Measurements from ENCODE around the gene PTPN23. TPM values are rescaled to one million over a fixed set of nuclear protein-coding genes. Genes with fewer than 3 reads are reported as not detected.

Gene PTPN23
- 1 to 10 TPM in 5 of 6 donors, under 1 TPM in 1; 0.60 to 6.3 (median 4.2) TPM for polyA plus RNA-seq (ENCODE audit: low read depth in 6 of 6)

DNA sequence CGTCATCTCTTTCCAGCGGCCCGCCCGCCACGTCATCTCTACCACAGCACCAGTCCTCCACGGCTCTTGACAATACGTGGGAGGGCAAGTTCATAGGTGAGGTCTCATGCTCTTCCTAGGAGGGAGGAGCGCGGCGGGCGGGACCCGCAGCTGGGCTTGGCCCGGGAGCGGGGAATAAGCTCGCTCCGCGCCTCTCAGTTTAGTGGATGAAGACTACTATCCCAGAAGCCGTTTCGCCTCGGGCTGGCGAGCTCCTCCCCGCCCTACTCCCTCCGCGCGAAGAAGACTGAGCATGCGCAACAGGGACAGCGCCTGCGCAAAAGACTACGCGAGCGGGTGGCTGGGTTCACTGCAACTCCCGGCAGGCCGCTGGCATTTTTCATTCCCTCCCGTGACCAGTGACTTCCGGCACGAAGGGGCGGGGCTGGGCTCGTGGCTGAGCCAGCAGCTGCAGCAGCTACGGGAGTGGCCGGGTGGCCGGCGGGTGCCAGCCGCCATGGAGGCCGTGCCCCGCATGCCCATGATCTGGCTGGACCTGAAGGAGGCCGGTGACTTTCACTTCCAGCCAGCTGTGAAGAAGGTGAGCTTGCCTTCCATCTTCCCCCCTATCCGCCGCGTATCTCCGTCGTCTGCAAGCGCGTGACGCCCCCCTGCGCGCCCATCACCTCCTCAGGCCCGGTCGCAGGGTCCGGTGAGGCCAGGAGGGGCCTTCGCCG is at the start of gene PTPN23:
Gene PTPN23 (plus strand): TSS at position 421 of the 716 bp plus-strand sequence. CDS start 76 bp downstream, at position 497.
- no peaks in the 10 kb centered on the region for H3K9me3 Mint-ChIP-seq
- ATAC-seq (ENCODE audit: low read depth in 2 of 2) = peak; percentile 73 to 77
- no peaks in the 10 kb centered on the region for H3K27me3 Mint-ChIP-seq
- H3K36me3 Mint-ChIP-seq = no peaks in the 10 kb centered on the region
- H3K4me1 Mint-ChIP-seq = peaks cover 43 to 63% (median 52%) of the 10 kb centered on the region in 3 donors
- peak; percentile 98 for DNase-seq
- peak within 1 kb of the TSS; percentile 90 to 100 (median 98) for H3K4me3 Mint-ChIP-seq
- H3K27ac Mint-ChIP-seq = peak within 1 kb of the TSS; percentile 98 to 100 (median 100)

- Mint-ChIP-seq H3K4me1 (peaks cover 0 to 5% (median 0%) of the 10 kb centered on the region in 3 donors), H3K27me3 (no peaks in the 10 kb centered on the region), H3K9me3 (no peaks in the 10 kb centered on the region), H3K4me3 (no peak overlapping the region), H3K36me3 (peaks cover 37 to 67% of the 10 kb centered on the region in 2 donors), H3K27ac (no peak overlapping the region)
- DNase-seq = no peak
- ATAC-seq (ENCODE audit: low read depth in 2 of 2) = no peak
Measured at GRCh38 chr3:47333907-47334306, 46.9 kb upstream of the PTPN23 start.

- no peak for ATAC-seq (ENCODE audit: low read depth in 2 of 2)
- Mint-ChIP-seq H3K4me1 (peaks cover 0 to 4% (median 1%) of the 10 kb centered on the region in 3 donors), H3K27me3 (no peaks in the 10 kb centered on the region), H3K9me3 (no peaks in the 10 kb centered on the region), H3K27ac (no peak overlapping the region), H3K36me3 (peaks cover 27 to 57% of the 10 kb centered on the region in 2 donors), H3K4me3 (no peak overlapping the region)
- no peak for DNase-seq
Measured at GRCh38 chr3:47337656-47338055, 43.2 kb upstream of the PTPN23 start.

DNA sequence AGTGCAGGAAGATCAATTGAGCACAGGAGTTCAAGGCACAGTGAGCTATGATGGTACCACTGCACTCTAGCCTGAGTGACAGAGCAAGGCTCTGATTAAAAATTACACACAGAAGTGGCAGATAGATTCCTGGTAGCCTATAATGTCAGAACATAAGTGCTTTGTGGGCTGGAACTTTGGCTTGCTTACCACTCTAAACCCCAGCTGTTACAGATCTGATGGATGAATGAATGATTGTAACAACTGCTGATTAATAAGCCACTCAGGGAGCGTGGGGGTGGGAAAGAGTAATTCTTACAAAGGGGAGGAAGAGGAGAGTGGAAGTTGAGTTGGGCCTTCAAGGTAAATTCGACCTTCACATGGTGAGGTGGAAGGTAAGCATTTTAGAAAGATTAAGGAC is 40.9 kb upstream of the PTPN23 start:
- no peak overlapping the region for H3K4me3 Mint-ChIP-seq
- ATAC-seq (ENCODE audit: low read depth in 2 of 2) (no peak), DNase-seq (no peak)
- H3K9me3 Mint-ChIP-seq = no peaks in the 10 kb centered on the region
- no peaks in the 10 kb centered on the region for H3K27me3 Mint-ChIP-seq
- H3K4me1 Mint-ChIP-seq = peaks cover 0 to 4% (median 2%) of the 10 kb centered on the region in 3 donors
- H3K27ac Mint-ChIP-seq = peak overlapping the region in 1 of 6 donors; percentile 86
- H3K36me3 Mint-ChIP-seq = peaks cover 21 to 39% of the 10 kb centered on the region in 2 donors

- no peak for DNase-seq
- H3K9me3 Mint-ChIP-seq = no peaks in the 10 kb centered on the region
- H3K4me3 Mint-ChIP-seq = no peak overlapping the region
- H3K36me3 Mint-ChIP-seq = peaks cover 21 to 43% of the 10 kb centered on the region in 2 donors
- H3K4me1 Mint-ChIP-seq = peaks cover 6 to 12% (median 8%) of the 10 kb centered on the region in 3 donors
- no peak for ATAC-seq (ENCODE audit: low read depth in 2 of 2)
- H3K27me3 Mint-ChIP-seq = no peaks in the 10 kb centered on the region
- no peak overlapping the region for H3K27ac Mint-ChIP-seq
Measured at GRCh38 chr3:47340866-47341265, 40.0 kb upstream of the PTPN23 start.

GRCh38 chr3:47342151-47342550 is 38.7 kb upstream of the PTPN23 start:
- Mint-ChIP-seq H3K27me3 (no peaks in the 10 kb centered on the region), H3K27ac (peak overlapping the region in 3 of 6 donors; percentile 0 to 72 (median 2)), H3K4me3 (no peak overlapping the region), H3K4me1 (peaks cover 13 to 24% (median 16%) of the 10 kb centered on the region in 3 donors), H3K9me3 (no peaks in the 10 kb centered on the region), H3K36me3 (peaks cover 12 to 32% of the 10 kb centered on the region in 2 donors)
- DNase-seq (no peak), ATAC-seq (ENCODE audit: low read depth in 2 of 2) (no peak)

- Mint-ChIP-seq H3K4me1 (peaks cover 20 to 31% (median 22%) of the 10 kb centered on the region in 3 donors), H3K4me3 (no peak overlapping the region), H3K36me3 (peaks cover 6 to 25% of the 10 kb centered on the region in 2 donors), H3K27me3 (no peaks in the 10 kb centered on the region), H3K27ac (peak overlapping the region in 2 of 6 donors; percentile 0 to 2), H3K9me3 (no peaks in the 10 kb centered on the region)
- DNase-seq = no peak
- no peak for ATAC-seq (ENCODE audit: low read depth in 2 of 2)
Measured at GRCh38 chr3:47342812-47343211, 38.0 kb upstream of the PTPN23 start.

DNA sequence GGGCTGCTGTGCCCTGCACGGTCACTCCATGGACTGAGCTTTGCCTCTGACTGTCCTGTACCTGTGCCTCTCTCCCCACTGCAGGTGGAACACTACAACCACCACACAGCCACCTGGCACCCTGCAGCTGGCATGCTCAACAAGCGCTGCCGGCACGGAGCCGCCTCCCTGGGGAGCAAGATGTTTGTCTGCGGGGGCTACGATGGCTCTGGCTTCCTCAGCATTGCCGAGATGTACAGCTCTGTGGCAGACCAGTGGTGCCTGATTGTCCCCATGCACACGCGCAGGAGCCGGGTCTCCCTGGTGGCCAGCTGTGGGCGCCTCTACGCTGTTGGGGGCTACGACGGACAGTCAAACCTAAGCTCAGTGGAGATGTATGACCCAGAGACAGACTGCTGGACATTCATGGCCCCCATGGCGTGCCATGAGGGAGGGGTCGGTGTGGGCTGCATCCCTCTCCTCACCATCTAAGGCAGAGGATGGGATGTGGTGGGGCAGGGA is 37.3 kb upstream of the PTPN23 start:
- ATAC-seq (ENCODE audit: low read depth in 2 of 2) = no peak
- H3K27me3 Mint-ChIP-seq = no peaks in the 10 kb centered on the region
- H3K27ac Mint-ChIP-seq = no peak overlapping the region
- no peak overlapping the region for H3K4me3 Mint-ChIP-seq
- peaks cover 0 to 18% of the 10 kb centered on the region in 2 donors for H3K36me3 Mint-ChIP-seq
- H3K9me3 Mint-ChIP-seq = no peaks in the 10 kb centered on the region
- H3K4me1 Mint-ChIP-seq = peaks cover 27 to 38% (median 28%) of the 10 kb centered on the region in 3 donors
- DNase-seq = no peak

- no peak for DNase-seq
- no peak for ATAC-seq (ENCODE audit: low read depth in 2 of 2)
- peak overlapping the region in 2 of 6 donors; percentile 9 to 64 for H3K27ac Mint-ChIP-seq
- peaks cover 0 to 15% of the 10 kb centered on the region in 2 donors for H3K36me3 Mint-ChIP-seq
- peaks cover 30 to 38% (median 32%) of the 10 kb centered on the region in 3 donors for H3K4me1 Mint-ChIP-seq
- H3K9me3 Mint-ChIP-seq = no peaks in the 10 kb centered on the region
- H3K27me3 Mint-ChIP-seq = no peaks in the 10 kb centered on the region
- H3K4me3 Mint-ChIP-seq = no peak overlapping the region
Measured at GRCh38 chr3:47344971-47345370, 35.9 kb upstream of the PTPN23 start.

DNA sequence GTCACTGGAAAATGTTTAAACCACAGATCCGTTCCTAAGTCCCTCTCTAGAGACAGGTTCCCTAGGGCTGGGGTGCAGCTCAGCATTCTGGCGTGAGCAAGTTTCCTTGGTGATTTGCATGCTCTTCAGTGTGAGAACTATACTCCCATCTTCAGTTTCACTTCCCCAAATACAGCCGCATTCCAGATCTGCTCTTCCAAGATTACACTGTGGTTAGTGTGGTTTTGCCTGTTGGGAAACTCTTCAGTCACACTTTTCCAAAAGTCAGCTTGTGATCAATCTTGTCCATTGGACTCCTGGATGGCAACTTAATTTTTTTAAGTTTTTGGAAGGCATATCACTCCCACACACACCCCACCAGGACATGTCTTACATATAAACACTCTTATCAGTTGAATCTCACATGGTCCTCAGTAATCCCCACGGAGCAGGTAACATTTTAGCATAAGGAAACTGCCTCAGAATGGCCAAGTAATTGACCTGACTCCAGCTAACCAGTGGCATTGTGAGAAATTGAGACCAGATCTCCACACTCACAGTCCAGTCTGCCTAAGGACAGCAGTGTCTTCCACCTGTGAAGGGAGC is 33.5 kb upstream of the PTPN23 start:
- H3K27me3 Mint-ChIP-seq = no peaks in the 10 kb centered on the region
- DNase-seq (peak; percentile 27), ATAC-seq (ENCODE audit: low read depth in 2 of 2) (peak; percentile 88 to 94)
- peak overlapping the region in 5 of 6 donors; percentile 37 to 90 (median 80) for H3K27ac Mint-ChIP-seq
- peak overlapping the region in 6 of 8 donors; percentile 24 to 75 (median 63) for H3K4me3 Mint-ChIP-seq
- no peaks in the 10 kb centered on the region for H3K9me3 Mint-ChIP-seq
- H3K4me1 Mint-ChIP-seq = peaks cover 27 to 38% (median 32%) of the 10 kb centered on the region in 3 donors
- peaks cover 0 to 10% of the 10 kb centered on the region in 2 donors for H3K36me3 Mint-ChIP-seq

GRCh38 chr3:47348411-47349154 is 32.2 kb upstream of the PTPN23 start:
- DNase-seq = no peak

GRCh38 chr3:47355010-47355409 is 25.8 kb upstream of the PTPN23 start:
- ATAC-seq (ENCODE audit: low read depth in 2 of 2) (no peak), DNase-seq (no peak)
- Mint-ChIP-seq H3K4me3 (no peak overlapping the region), H3K36me3 (peaks cover under 1 to 4% of the 10 kb centered on the region in 2 donors), H3K27ac (peak overlapping the region in 1 of 6 donors; percentile 88), H3K4me1 (peaks cover 0 to 4% (median 0%) of the 10 kb centered on the region in 3 donors), H3K27me3 (no peaks in the 10 kb centered on the region), H3K9me3 (peaks cover under 1 to 23% (median 18%) of the 10 kb centered on the region in 7 donors)

More at GRCh38 chr3:47348411-47349154, 32.2 kb upstream of the PTPN23 start:
- ATAC-seq (ENCODE audit: low read depth in 2 of 2) = no peak
- no peaks in the 10 kb centered on the region for H3K27me3 Mint-ChIP-seq
- peaks cover 0 to 10% of the 10 kb centered on the region in 2 donors for H3K36me3 Mint-ChIP-seq
- peak overlapping the region in 2 of 6 donors; percentile 28 to 87 for H3K27ac Mint-ChIP-seq
- peaks cover 26 to 38% (median 32%) of the 10 kb centered on the region in 3 donors for H3K4me1 Mint-ChIP-seq
- H3K4me3 Mint-ChIP-seq = peak overlapping the region in 2 of 8 donors; percentile 26 to 48
- H3K9me3 Mint-ChIP-seq = no peaks in the 10 kb centered on the region

- Mint-ChIP-seq H3K27ac (no peak overlapping the region), H3K4me3 (no peak overlapping the region), H3K27me3 (no peaks in the 10 kb centered on the region), H3K36me3 (peaks cover 5 to 10% of the 10 kb centered on the region in 2 donors), H3K9me3 (peaks cover 5 to 29% (median 23%) of the 10 kb centered on the region in 7 donors), H3K4me1 (peaks cover 0 to 4% (median 0%) of the 10 kb centered on the region in 3 donors)
- DNase-seq = no peak
- ATAC-seq (ENCODE audit: low read depth in 2 of 2) = no peak
Measured at GRCh38 chr3:47356201-47356600, 24.6 kb upstream of the PTPN23 start.
